ENCODE measurements around the gene RNF220. TPM values are rescaled to one million over a fixed set of nuclear protein-coding genes. Genes with fewer than 3 reads are reported as not detected.

The RNF220 gene
- total RNA-seq, 6 experiments from 2014 or later = 42.1 to 54.7 (median 51.9) TPM

DNA sequence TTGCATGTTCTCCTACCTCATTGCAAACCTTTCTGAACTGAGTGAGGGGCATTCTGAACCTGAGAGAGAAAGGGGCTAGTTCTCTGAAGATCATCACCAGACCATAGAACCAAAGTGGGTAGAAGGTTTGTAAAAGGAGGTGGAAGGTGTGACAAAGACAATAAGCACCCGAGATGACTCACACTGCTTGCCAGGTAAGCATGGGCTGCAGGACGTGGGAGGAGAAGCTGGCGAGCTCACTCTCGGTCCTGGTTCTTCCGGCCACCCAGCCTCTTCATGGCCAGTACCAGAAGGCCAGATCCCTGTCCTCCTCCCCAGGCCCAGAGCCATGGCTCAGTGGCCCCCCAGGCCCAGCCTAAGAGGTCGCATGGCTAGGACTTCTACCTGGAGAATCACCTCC is 140.9 kb downstream of the RNF220 start:
- Mint-ChIP-seq H3K27me3 (ENCODE audit: insufficient read depth) (peaks cover 74% of the 10 kb centered on the region), H3K9me3 (no peaks in the 10 kb centered on the region), H3K36me3 (ENCODE audit: low read depth) (no peaks in the 10 kb centered on the region), H3K27ac (no peak overlapping the region), H3K4me3 (no peak overlapping the region), H3K4me1 (ENCODE audit: low read depth) (no peaks in the 10 kb centered on the region)
- no peak for DNase-seq
- TF ChIP-seq CTCF (IDR thresholded peaks at IDR 0.05) = no peak

GRCh38 chr1:44546403-44547053 is 141.5 kb downstream of the RNF220 start:
- DNase-seq = no peak
- no peaks in the 10 kb centered on the region for H3K9me3 Mint-ChIP-seq
- H3K27ac Mint-ChIP-seq = no peak overlapping the region
- no peaks in the 10 kb centered on the region for H3K4me1 Mint-ChIP-seq (ENCODE audit: low read depth)
- peaks cover 71% of the 10 kb centered on the region for H3K27me3 Mint-ChIP-seq (ENCODE audit: insufficient read depth)
- no peaks in the 10 kb centered on the region for H3K36me3 Mint-ChIP-seq (ENCODE audit: low read depth)
- TF ChIP-seq CTCF (IDR thresholded peaks at IDR 0.05) = peak; percentile 32; the same call in 1 of the 2 replicates
- H3K4me3 Mint-ChIP-seq = no peak overlapping the region

GRCh38 chr1:44547361-44547760 is 142.3 kb downstream of the RNF220 start:
- Mint-ChIP-seq H3K27ac (no peak overlapping the region), H3K9me3 (no peaks in the 10 kb centered on the region), H3K27me3 (ENCODE audit: insufficient read depth) (peaks cover 66% of the 10 kb centered on the region), H3K4me3 (no peak overlapping the region), H3K4me1 (ENCODE audit: low read depth) (no peaks in the 10 kb centered on the region), H3K36me3 (ENCODE audit: low read depth) (no peaks in the 10 kb centered on the region)
- no peak for TF ChIP-seq CTCF (IDR thresholded peaks at IDR 0.05)
- DNase-seq = no peak

GRCh38 chr1:44547837-44548236 is 142.8 kb downstream of the RNF220 start:
- no peak overlapping the region for H3K4me3 Mint-ChIP-seq
- TF ChIP-seq CTCF (IDR thresholded peaks at IDR 0.05) = no peak
- no peak overlapping the region for H3K27ac Mint-ChIP-seq
- no peak for DNase-seq
- H3K4me1 Mint-ChIP-seq (ENCODE audit: low read depth) = peaks cover 3% of the 10 kb centered on the region
- H3K9me3 Mint-ChIP-seq = no peaks in the 10 kb centered on the region
- H3K36me3 Mint-ChIP-seq (ENCODE audit: low read depth) = no peaks in the 10 kb centered on the region
- H3K27me3 Mint-ChIP-seq (ENCODE audit: insufficient read depth) = peaks cover 63% of the 10 kb centered on the region

- Mint-ChIP-seq H3K4me3 (no peak overlapping the region), H3K9me3 (no peaks in the 10 kb centered on the region), H3K36me3 (ENCODE audit: low read depth) (no peaks in the 10 kb centered on the region), H3K4me1 (ENCODE audit: low read depth) (peaks cover 20% of the 10 kb centered on the region), H3K27me3 (ENCODE audit: insufficient read depth) (peaks cover 51% of the 10 kb centered on the region), H3K27ac (no peak overlapping the region)
- no peak for TF ChIP-seq CTCF (IDR thresholded peaks at IDR 0.05)
- no peak for DNase-seq
Observed at GRCh38 chr1:44549510-44549909, 144.5 kb downstream of the RNF220 start.
